ENCODE measurements around the gene IRX6.

Gene IRX6

GRCh38 chr16:55324285-55325079 lies 479 bp downstream of the IRX6 start:
- DNase-seq: no peak

- no peak for DNase-seq
Observed at GRCh38 chr16:55325080-55325447, 1.1 kb downstream of the IRX6 start.

GRCh38 chr16:55325458-55326109 lies 1.6 kb downstream of the IRX6 start:
- no peak for DNase-seq

GRCh38 chr16:55326261-55327092 lies 2.5 kb downstream of the IRX6 start:
- DNase-seq: no peak

- no peak for DNase-seq
Observed at GRCh38 chr16:55328611-55329569, 4.9 kb downstream of the IRX6 start.

- no peak for DNase-seq
Observed at GRCh38 chr16:55329791-55330428, 5.9 kb downstream of the IRX6 start.

- DNase-seq: no peak
Observed at GRCh38 chr16:55330781-55331647, 7.0 kb downstream of the IRX6 start.

- no peak for DNase-seq
Observed at GRCh38 chr16:55331648-55332185, 7.7 kb downstream of the IRX6 start.

- DNase-seq: no peak
Observed at GRCh38 chr16:55333684-55334083, 9.7 kb downstream of the IRX6 start.

GRCh38 chr16:55338646-55339045 lies 14.6 kb downstream of the IRX6 start:
- no peak for DNase-seq

- no peak for DNase-seq
Observed at GRCh38 chr16:55340445-55340844, 16.4 kb downstream of the IRX6 start.

- DNase-seq: no peak
Observed at GRCh38 chr16:55341681-55342080, 17.7 kb downstream of the IRX6 start.

- no peak for DNase-seq
Observed at GRCh38 chr16:55346475-55346874, 22.5 kb downstream of the IRX6 start.

GRCh38 chr16:55349867-55350266 lies 25.9 kb downstream of the IRX6 start:
- DNase-seq: no peak

- DNase-seq: no peak
Observed at GRCh38 chr16:55350984-55351383, 27.0 kb downstream of the IRX6 start.

- no peak for DNase-seq
Observed at GRCh38 chr16:55351936-55352335, 27.9 kb downstream of the IRX6 start.

- no peak for DNase-seq
Observed at GRCh38 chr16:55357241-55357640, 33.2 kb downstream of the IRX6 start.

GRCh38 chr16:55359946-55360345 lies 35.9 kb downstream of the IRX6 start:
- no peak for DNase-seq

GRCh38 chr16:55364811-55365210 lies 40.8 kb downstream of the IRX6 start:
- DNase-seq: no peak

GRCh38 chr16:55367301-55367811 lies 43.4 kb downstream of the IRX6 start:
- DNase-seq: no peak

All from T-helper 2 cell (primary cell).